VCaP (cell line): Measurements from ENCODE around the gene TUBA4B.
A peak's percentile ranks its signal among the peaks of the same experiment; 100 is the strongest.

ENCODE experiments used
- H3K27ac ChIP-seq: fragments of 450-650 bp; 2 replicates; pipeline ENCODE4 v1.5.1; 2017
- CTCF ChIP-seq: fragments of 450-650 bp; conservative IDR thresholded peaks from 2 replicates; pipeline ENCODE4 v1.5.1; 2017; ENCODE audit warnings: mild to moderate bottlenecking, moderate library complexity

TUBA4B gene

GRCh38 chr2:219297766-219298456, 44.9 kb downstream of the TUBA4B start:
- TF ChIP-seq CTCF = no peak
- H3K27ac ChIP-seq = 0 out of 2 replicates have a peak overlapping the region, but pooled peaks have one; percentile 21

GRCh38 chr2:219298759-219299371, 45.8 kb downstream of the TUBA4B start:
- H3K27ac ChIP-seq = peak overlapping the region; percentile 21; the same call in 1 of the 2 replicates
- peak; percentile 98 for TF ChIP-seq CTCF

GRCh38 chr2:219299372-219299760, 46.3 kb downstream of the TUBA4B start:
- TF ChIP-seq CTCF = no peak
- no peak overlapping the region; the same call in 1 of the 2 replicates for H3K27ac ChIP-seq

GRCh38 chr2:219300022-219300421, 47.0 kb downstream of the TUBA4B start:
- no peak for TF ChIP-seq CTCF
- H3K27ac ChIP-seq = no peak overlapping the region

GRCh38 chr2:219302412-219302968, 49.4 kb downstream of the TUBA4B start:
- H3K27ac ChIP-seq = no peak overlapping the region
- no peak for TF ChIP-seq CTCF

- no peak for TF ChIP-seq CTCF
- H3K27ac ChIP-seq = no peak overlapping the region
Measured at GRCh38 chr2:219304223-219304622, 51.2 kb downstream of the TUBA4B start.

- no peak for TF ChIP-seq CTCF
- no peak overlapping the region for H3K27ac ChIP-seq
Measured at GRCh38 chr2:219306047-219306446, 53.0 kb downstream of the TUBA4B start.
